NT2/D1 (cell line): Measurements from ENCODE around the gene CEACAM16.
"Not testable (repeated sequence)": the region's sequence is repeated elsewhere in the genome, so short reads cannot be mapped to it uniquely, and the experiment has no call there.

Source experiments
- SUZ12 ChIP-seq: IDR thresholded peaks from 2 replicates; pipeline ENCODE4 v1.6.1; 2011; ENCODE audit not compliant: insufficient read length, insufficient read depth; ENCODE audit errors: extremely low read depth
- YY1 ChIP-seq: IDR thresholded peaks from 2 replicates; pipeline ENCODE4 v1.6.1; 2011; ENCODE audit not compliant: insufficient read length, insufficient read depth
- ZNF274 ChIP-seq: IDR thresholded peaks from 2 replicates; pipeline ENCODE4 v1.6.1; 2011; ENCODE audit warnings: mild to moderate bottlenecking, low read depth, low read length

- not testable (repeated sequence) for TF ChIP-seq SUZ12, ZNF274, YY1
Measured at GRCh38 chr19:44670027-44670426, 28.9 kb upstream of the CEACAM16 start.
